Subcutaneous adipose tissue (tissue), 4 donors: ENCODE measurements around the gene CLHC1. TPM values are rescaled to one million over a fixed set of nuclear protein-coding genes. Genes with fewer than 3 reads are reported as not detected.

Experiments
- total RNA-seq, 4 donors: library from RNA; depleted of rRNA; stranded (reverse); fragments of >200 nt; gene quantifications; one replicate each; pipeline ENCODE4 v1.1.0, GENCODE V29; 2016
- TF ChIP-seq, protein P1 (sequence below): fragments of 450-650 bp; IDR thresholded peaks from one replicate; pipeline ENCODE4 v1.5.1; 2016; ENCODE audit warnings: low read depth, mild to moderate bottlenecking, control low read depth, antibody characterized with exemption, moderate library complexity

CLHC1 gene
- total RNA-seq, 4 donors from 2014 or later, result 3.2 to 15.8 (median 6.3) TPM

DNA sequence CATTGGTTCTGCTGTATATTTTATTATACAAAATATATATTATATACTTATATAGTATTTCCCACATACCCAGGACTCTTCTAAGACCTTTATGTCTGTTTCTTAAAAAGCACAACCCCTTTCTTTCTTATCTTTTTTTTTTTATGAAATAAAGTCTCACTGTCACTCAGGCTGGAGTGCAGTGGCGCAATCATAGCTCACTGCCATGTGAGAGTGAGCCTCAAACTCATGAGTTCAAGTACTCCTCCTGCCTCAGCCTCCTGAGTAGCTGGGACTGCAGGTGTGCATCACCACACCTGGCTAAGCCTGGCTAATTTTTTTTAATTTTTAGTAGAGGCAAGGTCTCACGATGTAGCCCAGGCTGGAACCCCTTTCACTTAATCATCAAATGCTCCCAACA is 72.3 kb downstream of the CLHC1 start:
- TF ChIP-seq, protein P1, sequence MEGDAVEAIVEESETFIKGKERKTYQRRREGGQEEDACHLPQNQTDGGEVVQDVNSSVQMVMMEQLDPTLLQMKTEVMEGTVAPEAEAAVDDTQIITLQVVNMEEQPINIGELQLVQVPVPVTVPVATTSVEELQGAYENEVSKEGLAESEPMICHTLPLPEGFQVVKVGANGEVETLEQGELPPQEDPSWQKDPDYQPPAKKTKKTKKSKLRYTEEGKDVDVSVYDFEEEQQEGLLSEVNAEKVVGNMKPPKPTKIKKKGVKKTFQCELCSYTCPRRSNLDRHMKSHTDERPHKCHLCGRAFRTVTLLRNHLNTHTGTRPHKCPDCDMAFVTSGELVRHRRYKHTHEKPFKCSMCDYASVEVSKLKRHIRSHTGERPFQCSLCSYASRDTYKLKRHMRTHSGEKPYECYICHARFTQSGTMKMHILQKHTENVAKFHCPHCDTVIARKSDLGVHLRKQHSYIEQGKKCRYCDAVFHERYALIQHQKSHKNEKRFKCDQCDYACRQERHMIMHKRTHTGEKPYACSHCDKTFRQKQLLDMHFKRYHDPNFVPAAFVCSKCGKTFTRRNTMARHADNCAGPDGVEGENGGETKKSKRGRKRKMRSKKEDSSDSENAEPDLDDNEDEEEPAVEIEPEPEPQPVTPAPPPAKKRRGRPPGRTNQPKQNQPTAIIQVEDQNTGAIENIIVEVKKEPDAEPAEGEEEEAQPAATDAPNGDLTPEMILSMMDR, result no peak

DNA sequence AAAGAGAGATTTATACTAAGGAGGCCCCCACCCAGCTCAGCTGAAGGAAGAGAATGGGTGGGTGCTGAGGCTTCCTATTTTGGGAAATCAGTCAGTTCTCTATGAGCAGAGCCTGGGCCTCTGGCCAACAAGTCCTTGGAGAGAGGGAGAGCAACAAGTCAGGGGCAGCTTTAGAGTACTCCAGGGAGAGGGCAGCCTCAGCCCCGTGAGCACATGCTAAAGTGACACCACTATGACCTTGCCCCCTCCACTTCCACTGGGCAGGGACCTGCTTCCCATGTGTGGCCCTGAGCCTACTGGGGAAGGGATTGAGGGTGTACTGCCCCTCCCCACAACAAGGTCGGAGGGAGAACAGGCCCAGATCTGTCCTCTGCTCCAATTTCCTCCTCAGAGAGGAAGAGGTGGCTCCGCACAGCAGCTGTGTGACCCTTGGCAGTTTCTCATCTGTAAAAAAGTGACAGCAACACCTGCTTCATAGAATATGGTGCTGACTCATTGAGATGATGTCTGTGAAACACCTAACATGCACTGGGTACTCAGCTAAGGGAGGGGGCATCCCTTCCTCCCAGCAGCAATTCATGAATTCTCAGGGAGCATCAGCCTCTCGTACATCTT is 72.9 kb downstream of the CLHC1 start:
- TF ChIP-seq, protein P1, result no peak

DNA sequence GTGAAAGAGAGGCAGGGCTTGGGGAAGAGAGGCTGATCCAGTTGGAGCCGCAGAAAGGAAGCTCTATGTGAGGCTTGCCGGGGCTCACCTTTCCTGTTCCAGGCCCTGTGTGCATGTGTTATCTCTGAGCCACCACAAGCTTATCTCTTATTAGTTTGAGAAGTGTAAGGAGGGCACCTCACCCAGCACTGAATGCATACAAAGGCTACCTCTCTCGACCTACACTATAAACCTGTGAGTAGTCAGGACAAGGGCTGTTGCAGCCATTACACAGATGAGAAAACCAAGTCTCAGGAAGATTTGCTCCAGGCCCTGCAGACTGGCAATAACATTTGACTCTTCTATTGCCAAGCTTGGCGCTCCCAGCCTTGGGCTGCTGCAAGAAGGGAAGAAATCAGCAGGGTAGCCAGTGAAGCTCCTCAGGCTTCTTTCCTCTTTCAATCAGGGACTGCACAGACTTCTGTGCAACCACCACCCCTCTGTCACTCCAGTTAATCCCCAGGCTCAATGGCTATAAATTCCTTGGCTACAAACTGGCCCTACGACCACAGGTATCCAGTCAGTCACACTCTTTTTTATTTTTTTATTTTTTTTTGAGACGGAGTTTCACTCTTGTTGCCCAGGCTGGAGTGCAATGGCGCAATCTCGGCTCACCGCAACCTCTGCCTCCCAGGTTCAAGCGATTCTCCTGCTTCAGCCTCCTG is 73.8 kb downstream of the CLHC1 start:
- TF ChIP-seq, protein P1, result no peak

DNA sequence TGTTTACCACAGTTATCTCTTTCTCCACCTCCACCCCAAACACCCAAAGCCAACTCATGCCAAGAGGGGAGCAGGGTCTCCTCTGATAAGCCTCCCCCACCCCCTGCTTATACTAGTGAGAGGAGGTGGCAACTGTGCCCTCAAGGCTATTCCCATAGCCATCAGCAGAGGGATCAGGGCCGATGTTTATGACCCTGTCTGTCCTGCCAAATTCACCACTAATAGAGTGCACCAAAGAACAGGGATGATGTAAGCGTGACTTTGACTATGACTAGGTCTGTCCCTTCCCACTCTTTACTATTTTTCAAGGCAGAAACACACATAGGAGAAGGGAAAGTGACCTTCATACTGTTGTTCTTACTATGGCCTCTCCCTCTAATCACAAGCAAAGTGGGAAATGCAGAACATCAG is 74.6 kb downstream of the CLHC1 start:
- TF ChIP-seq, protein P1, result no peak

DNA sequence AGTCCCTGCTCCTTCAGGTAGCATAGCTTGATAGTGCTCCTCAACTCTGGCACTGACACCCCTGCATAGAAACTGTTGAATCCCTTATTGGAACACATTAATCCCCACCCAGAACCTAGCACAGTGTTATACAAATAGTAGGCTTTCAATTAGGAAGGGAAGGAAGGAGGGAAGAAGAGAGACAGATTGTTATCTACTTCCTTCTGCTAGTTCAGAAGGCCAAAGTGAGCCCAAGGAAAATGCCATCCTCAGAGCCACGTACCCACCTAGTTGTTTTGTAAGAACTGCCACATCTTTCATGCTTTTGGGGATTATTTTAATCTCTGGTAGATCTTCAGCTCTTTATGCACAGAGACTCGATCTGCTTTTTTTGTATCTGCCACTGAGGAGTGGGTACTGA is 75.1 kb downstream of the CLHC1 start:
- TF ChIP-seq, protein P1, result no peak

DNA sequence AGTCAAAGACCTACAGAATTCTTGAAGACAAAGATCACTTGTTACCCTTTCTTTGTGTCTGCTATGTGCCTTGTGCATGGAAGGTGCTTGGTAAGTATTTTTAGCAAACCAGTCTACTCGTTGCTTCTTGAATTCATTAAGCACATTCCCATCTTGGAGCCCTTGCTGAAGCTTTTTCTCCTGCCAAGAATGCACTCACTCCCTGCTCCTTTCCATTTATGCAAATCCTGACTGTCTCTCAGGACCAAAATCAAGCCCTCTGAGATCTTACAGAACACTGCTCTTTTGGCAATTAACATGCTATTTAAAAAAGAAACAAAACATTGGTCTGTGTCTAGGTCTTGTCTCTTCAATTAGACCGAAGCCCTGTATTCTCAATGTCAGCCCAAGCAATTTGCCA is 75.8 kb downstream of the CLHC1 start:
- TF ChIP-seq, protein P1, result no peak

DNA sequence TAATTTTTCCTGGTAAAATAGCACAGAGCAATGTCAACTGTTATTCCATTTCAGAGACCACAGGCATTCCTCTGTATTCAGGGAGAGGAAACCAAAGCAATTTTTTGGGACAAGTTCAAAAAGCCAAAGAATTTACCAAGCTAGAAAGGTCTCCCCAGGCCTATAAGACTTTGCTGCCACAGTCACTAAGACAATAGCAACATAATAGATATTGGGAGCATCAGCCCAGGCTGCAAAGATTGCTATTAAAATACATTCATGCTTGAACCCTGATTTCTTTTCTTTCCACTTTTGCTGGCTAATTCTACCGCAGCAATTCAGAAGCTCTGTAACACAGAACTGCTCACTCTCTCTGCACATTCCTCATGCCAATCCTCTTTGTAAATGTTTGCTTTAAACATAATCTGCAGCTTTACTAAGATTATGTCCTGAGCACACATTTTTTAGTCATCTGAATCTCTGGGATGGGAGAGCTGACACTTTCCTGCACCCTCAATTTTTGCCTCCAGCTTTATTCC is 76.3 kb downstream of the CLHC1 start:
- TF ChIP-seq, protein P1, result no peak
